ENCODE data around the gene MYL7.
"Not testable (repeated sequence)": the region's sequence is repeated elsewhere in the genome, so short reads cannot be mapped to it uniquely, and the experiment has no call there.

Gene MYL7

GRCh38 chr7:44132039-44132438 lies 9.1 kb downstream of the MYL7 start:
- no peak for DNase-seq

GRCh38 chr7:44131173-44132029 lies 9.7 kb downstream of the MYL7 start:
- DNase-seq: no peak

GRCh38 chr7:44128721-44129582 lies 12.2 kb downstream of the MYL7 start:
- DNase-seq: no peak

GRCh38 chr7:44127161-44127560 lies 14.0 kb downstream of the MYL7 start:
- DNase-seq: no peak

- DNase-seq: not testable (repeated sequence)
Observed at GRCh38 chr7:44126574-44126973, 14.6 kb downstream of the MYL7 start.

- no peak for DNase-seq
Observed at GRCh38 chr7:44124822-44125202, 16.3 kb downstream of the MYL7 start.

- peak; percentile 97 for DNase-seq
Observed at GRCh38 chr7:44123190-44124003, 17.7 kb downstream of the MYL7 start, which contains the start of gene POLD2. Gene POLD2, minus strand, starts transcription at chr7:44123548. Its CDS starts 1,495 bp downstream, at chr7:44122053.

- DNase-seq: no peak
Observed at GRCh38 chr7:44122529-44122928, 18.6 kb downstream of the MYL7 start.

GRCh38 chr7:44121761-44122420 lies 19.2 kb downstream of the MYL7 start:
- DNase-seq: no peak

- DNase-seq: no peak
Observed at GRCh38 chr7:44120395-44120794, 20.7 kb downstream of the MYL7 start.

GRCh38 chr7:44119829-44120380 lies 21.2 kb downstream of the MYL7 start:
- no peak for DNase-seq

GRCh38 chr7:44117801-44118429 lies 23.2 kb downstream of the MYL7 start:
- no peak for DNase-seq

- DNase-seq: no peak
Observed at GRCh38 chr7:44116789-44117666, 24.1 kb downstream of the MYL7 start.

- DNase-seq: no peak
Observed at GRCh38 chr7:44116087-44116788, 24.9 kb downstream of the MYL7 start.

- DNase-seq: no peak
Observed at GRCh38 chr7:44114586-44115310, 26.4 kb downstream of the MYL7 start.

- no peak for DNase-seq
Observed at GRCh38 chr7:44113764-44114354, 27.3 kb downstream of the MYL7 start.

GRCh38 chr7:44112997-44113763 lies 28.0 kb downstream of the MYL7 start:
- DNase-seq: no peak

All from right kidney (tissue), 1 donor.